Neural crest cell (in vitro differentiated cells): Measurements from ENCODE around the gene SRPK2. TPM values are rescaled to one million over a fixed set of nuclear protein-coding genes. Genes with fewer than 3 reads are reported as not detected.
"Not testable (repeated sequence)": the region's sequence is repeated elsewhere in the genome, so short reads cannot be mapped to it uniquely, and the experiment has no call there.

ENCODE experiments used
- DNase-seq: peaks from one replicate; pipeline ENCODE4 v3.0.0; 2021; ENCODE audit warnings: low read depth, mixed read lengths, low spot score
- H3K27ac Mint-ChIP-seq: one replicate; pipeline ENCODE4 v1.8.0; 2021; ENCODE audit warnings: mild to moderate bottlenecking, mixed read lengths; ENCODE audit not compliant: unreplicated experiment
- H3K27me3 Mint-ChIP-seq: 2 replicates; pipeline ENCODE4 v1.8.0; 2021; ENCODE audit warnings: low read depth, mild to moderate bottlenecking, mixed read lengths
- H3K36me3 Mint-ChIP-seq: 2 replicates; pipeline ENCODE4 v1.8.0; 2021; ENCODE audit warnings: low read depth, mild to moderate bottlenecking, mixed read lengths
- H3K4me1 Mint-ChIP-seq: 2 replicates; pipeline ENCODE4 v1.8.0; 2021; ENCODE audit warnings: mixed read lengths
- H3K4me3 Mint-ChIP-seq: one replicate; pipeline ENCODE4 v1.8.0; 2021; ENCODE audit warnings: mild to moderate bottlenecking, mixed read lengths
- H3K9me3 Mint-ChIP-seq: 2 replicates; pipeline ENCODE4 v1.8.0; 2021; ENCODE audit warnings: mixed read lengths
- CTCF ChIP-seq: fragments of 200-600 bp; sonication (generic); conservative IDR thresholded peaks from 2 replicates; pipeline ENCODE4 v1.5.0; 2021; ENCODE audit warnings: antibody characterized with exemption, mild to moderate bottlenecking
- total RNA-seq: library from RNA; stranded (reverse); gene quantifications from 2 replicates; pipeline ENCODE4 v1.2.1, GENCODE V29; 2021

SRPK2 gene
- total RNA-seq, 1 donor from 2014 or later, result 44.6 TPM

- DNase-seq, result no peak
- Mint-ChIP-seq H3K27me3 (no peaks in the 10 kb centered on the region), H3K36me3 (peaks cover 8% of the 10 kb centered on the region), H3K4me1 (peaks cover 26% of the 10 kb centered on the region), H3K4me3 (no peak overlapping the region), H3K9me3 (no peaks in the 10 kb centered on the region), H3K27ac (no peak overlapping the region)
- no peak for TF ChIP-seq CTCF
These were observed 192.8 kb downstream of the SRPK2 start for GRCh38 chr7:105195891-105196290.

GRCh38 chr7:105194959-105195358 is 193.8 kb downstream of the SRPK2 start:
- DNase-seq, H3K27ac Mint-ChIP-seq, H3K9me3 Mint-ChIP-seq, H3K36me3 Mint-ChIP-seq, H3K27me3 Mint-ChIP-seq: not testable (repeated sequence)
- Mint-ChIP-seq H3K4me3 (peak overlapping the region; percentile 41), H3K4me1 (peaks cover 26% of the 10 kb centered on the region)

- peaks cover 20% of the 10 kb centered on the region for H3K4me1 Mint-ChIP-seq
- no peak for TF ChIP-seq CTCF
- H3K9me3 Mint-ChIP-seq, result no peaks in the 10 kb centered on the region
- no peak overlapping the region for H3K27ac Mint-ChIP-seq
- H3K4me3 Mint-ChIP-seq, result no peak overlapping the region
- peaks cover 5% of the 10 kb centered on the region for H3K36me3 Mint-ChIP-seq
- no peaks in the 10 kb centered on the region for H3K27me3 Mint-ChIP-seq
- DNase-seq, result no peak
These were observed 197.4 kb downstream of the SRPK2 start for GRCh38 chr7:105191331-105191730.

- Mint-ChIP-seq H3K36me3 (peaks cover 5% of the 10 kb centered on the region), H3K4me1 (peaks cover 13% of the 10 kb centered on the region), H3K9me3 (no peaks in the 10 kb centered on the region), H3K27me3 (no peaks in the 10 kb centered on the region), H3K4me3 (no peak overlapping the region), H3K27ac (peak overlapping the region; percentile 38)
- no peak for DNase-seq
- no peak for TF ChIP-seq CTCF
These were observed 198.7 kb downstream of the SRPK2 start for GRCh38 chr7:105189859-105190492.

GRCh38 chr7:105188201-105188600 is 200.5 kb downstream of the SRPK2 start:
- H3K27ac Mint-ChIP-seq, result no peak overlapping the region
- no peak for TF ChIP-seq CTCF

GRCh38 chr7:105187302-105188169 is 201.2 kb downstream of the SRPK2 start:
- no peaks in the 10 kb centered on the region for H3K9me3 Mint-ChIP-seq
- peaks cover under 1% of the 10 kb centered on the region for H3K36me3 Mint-ChIP-seq
- no peaks in the 10 kb centered on the region for H3K4me1 Mint-ChIP-seq
- no peak overlapping the region for H3K27ac Mint-ChIP-seq
- H3K4me3 Mint-ChIP-seq, result no peak overlapping the region
- H3K27me3 Mint-ChIP-seq, result no peaks in the 10 kb centered on the region
- no peak for TF ChIP-seq CTCF
- no peak for DNase-seq

More at GRCh38 chr7:105188201-105188600, 200.5 kb downstream of the SRPK2 start:
- Mint-ChIP-seq H3K9me3 (no peaks in the 10 kb centered on the region), H3K27me3 (no peaks in the 10 kb centered on the region), H3K4me1 (no peaks in the 10 kb centered on the region), H3K36me3 (peaks cover 5% of the 10 kb centered on the region), H3K4me3 (no peak overlapping the region)
- DNase-seq, result no peak
